Neural progenitor cell (in vitro differentiated cells): Measurements from ENCODE around the gene FGD6.

Source experiments
- CTCF ChIP-seq: fragments of 200-600 bp; sonication (generic); IDR thresholded peaks from 2 replicates; pipeline ENCODE4 v1.5.1; 2017; ENCODE audit warnings: antibody characterized with exemption, mild to moderate bottlenecking
- EZH2 ChIP-seq: fragments of 200-600 bp; sonication (generic); IDR thresholded peaks from 2 replicates; pipeline ENCODE4 v1.6.1; 2017; ENCODE audit warnings: antibody characterized with exemption, mild to moderate bottlenecking, moderate library complexity

- no peak for TF ChIP-seq CTCF
- no peak for TF ChIP-seq EZH2
Measured at GRCh38 chr12:95241761-95242506, 24.7 kb upstream of the FGD6 start.
